ENCODE results near the gene ARFGEF2. TPM values are rescaled to one million over a fixed set of nuclear protein-coding genes. Genes with fewer than 3 reads are reported as not detected.
"Not testable (repeated sequence)": the region's sequence is repeated elsewhere in the genome, so short reads cannot be mapped to it uniquely, and the experiment has no call there.

The ARFGEF2 gene
- total RNA-seq, 1 experiment from 2014 or later, result 20.9 TPM

- DNase-seq (ENCODE audit: low spot score) (no peak), ATAC-seq (no peak)
- H3K4me3 Mint-ChIP-seq, result no peak overlapping the region
- no peaks in the 10 kb centered on the region for H3K4me1 Mint-ChIP-seq
- TF ChIP-seq ZNF317 (CRISPR knock-in tag; IDR thresholded peaks at IDR 0.05; ENCODE audit: borderline replicate concordance, low read depth) (no peak), ZNF219 (CRISPR knock-in tag; IDR thresholded peaks at IDR 0.05; ENCODE audit: borderline replicate concordance) (no peak), NR3C1 (CRISPR knock-in tag; conservative IDR thresholded peaks at IDR 0.05; ENCODE audit: low read depth) (no peak), ESRRA (CRISPR knock-in tag; IDR thresholded peaks at IDR 0.05; ENCODE audit: borderline replicate concordance) (no peak), ZBTB21 (CRISPR knock-in tag; IDR thresholded peaks at IDR 0.05; ENCODE audit: borderline replicate concordance) (no peak), RORB (CRISPR knock-in tag; IDR thresholded peaks at IDR 0.05) (no peak), ZNF121 (CRISPR knock-in tag; IDR thresholded peaks at IDR 0.05) (no peak), IRF1 (CRISPR knock-in tag; IDR thresholded peaks at IDR 0.05) (no peak), ERG (CRISPR knock-in tag; IDR thresholded peaks at IDR 0.05) (no peak), ZNF671 (CRISPR knock-in tag; IDR thresholded peaks at IDR 0.05) (no peak), ETV6 (CRISPR knock-in tag; IDR thresholded peaks at IDR 0.05) (no peak), AR (CRISPR knock-in tag; IDR thresholded peaks at IDR 0.05) (no peak), FOXJ3 (CRISPR knock-in tag; IDR thresholded peaks at IDR 0.05; ENCODE audit: borderline replicate concordance) (no peak), RELA (CRISPR knock-in tag; IDR thresholded peaks at IDR 0.05; ENCODE audit: borderline replicate concordance) (no peak), ZNF512 (CRISPR knock-in tag; IDR thresholded peaks at IDR 0.05; ENCODE audit: borderline replicate concordance) (no peak)
- POLR2A ChIA-PET, result no interaction called here
- no peaks in the 10 kb centered on the region for H3K36me3 Mint-ChIP-seq
- H3K27ac Mint-ChIP-seq, result no peak overlapping the region
- no peaks in the 10 kb centered on the region for H3K9me3 Mint-ChIP-seq
- CTCF ChIA-PET, result interaction anchor here (1.8 kb wide), 1 partner anchor 229 kb away, joined by 7 read pairs; no protein-coding TSS in a partner anchor
- H3K27me3 Mint-ChIP-seq (ENCODE audit: low read depth), result peaks cover 14% of the 10 kb centered on the region
Measured at GRCh38 chr20:48886811-48887210, 34.7 kb upstream of the ARFGEF2 start.

GRCh38 chr20:48888517-48888916 is 33.0 kb upstream of the ARFGEF2 start:
- H3K36me3 Mint-ChIP-seq; CTCF ChIA-PET; POLR2A ChIA-PET; DNase-seq (ENCODE audit: low spot score); H3K4me1 Mint-ChIP-seq; ATAC-seq; H3K27ac Mint-ChIP-seq; H3K9me3 Mint-ChIP-seq; H3K4me3 Mint-ChIP-seq: not testable (repeated sequence)
- H3K27me3 Mint-ChIP-seq (ENCODE audit: low read depth), result peaks cover 14% of the 10 kb centered on the region

- no peak for TF ChIP-seq NR1H2 (CRISPR knock-in tag; IDR thresholded peaks at IDR 0.05)
- no peak for TF ChIP-seq GRHL2 (CRISPR knock-in tag; IDR thresholded peaks at IDR 0.05; ENCODE audit: insufficient replicate concordance, severe bottlenecking)
- no peak for TF ChIP-seq SP1 (CRISPR knock-in tag; conservative IDR thresholded peaks at IDR 0.05)
- no peak for TF ChIP-seq ATF2 (CRISPR knock-in tag; IDR thresholded peaks at IDR 0.05; ENCODE audit: borderline replicate concordance, low read depth)
Measured at GRCh38 chr20:48889140-48889790, 32.2 kb upstream of the ARFGEF2 start.

More at GRCh38 chr20:48889140-48889790, 32.2 kb upstream of the ARFGEF2 start:
- ChIA-PET POLR2A (no interaction called here), CTCF (no interaction called here)
- H3K4me3 Mint-ChIP-seq, result no peak overlapping the region
- peaks cover 5% of the 10 kb centered on the region for H3K9me3 Mint-ChIP-seq
- peaks cover 14% of the 10 kb centered on the region for H3K27me3 Mint-ChIP-seq (ENCODE audit: low read depth)
- DNase-seq (ENCODE audit: low spot score) (no peak), ATAC-seq (no peak)
- no peaks in the 10 kb centered on the region for H3K4me1 Mint-ChIP-seq
- no peak overlapping the region for H3K27ac Mint-ChIP-seq
- no peaks in the 10 kb centered on the region for H3K36me3 Mint-ChIP-seq

Data from WTC11 (cell line).